Fibroblast of lung (primary cell): ENCODE measurements around the gene SH3TC1. TPM values are rescaled to one million over a fixed set of nuclear protein-coding genes. Genes with fewer than 3 reads are reported as not detected.
A peak's percentile ranks its signal among the peaks of the same experiment; 100 is the strongest.

ENCODE experiments used
- DNase-seq, 2 donors: peaks; one replicate each; pipeline versions ENCODE4 v3.0.0 to v3.0.0-alpha.2; 2010; ENCODE audit warnings: low read depth in 2 of 2
- H2AFZ ChIP-seq: 2 replicates; pipeline ENCODE4 v1.5.1; 2012; ENCODE audit warnings: low read length, control low read depth, inconsistent platforms
- H3K27ac ChIP-seq: 2 replicates; pipeline ENCODE4 v1.5.1; 2011; ENCODE audit warnings: low read length, control low read depth; ENCODE audit not compliant: insufficient read depth
- H3K27me3 ChIP-seq: 2 replicates; pipeline ENCODE4 v1.5.1; 2011; ENCODE audit warnings: mild to moderate bottlenecking, low read length; ENCODE audit not compliant: control insufficient read depth, insufficient read depth
- H3K36me3 ChIP-seq: 2 replicates; pipeline ENCODE4 v1.5.1; 2011; ENCODE audit warnings: low read length; ENCODE audit not compliant: control insufficient read depth, insufficient read depth
- H3K4me1 ChIP-seq: 2 replicates; pipeline ENCODE4 v1.5.1; 2011; ENCODE audit warnings: low read length; ENCODE audit not compliant: control insufficient read depth, insufficient read depth; ENCODE audit errors: extremely low read depth
- H3K4me2 ChIP-seq: 2 replicates; pipeline ENCODE4 v1.5.1; 2011; ENCODE audit warnings: low read length, control low read depth; ENCODE audit not compliant: insufficient read depth; ENCODE audit errors: extremely low read depth
- H3K4me3 ChIP-seq, 4 experiments: fragments of 200-600 bp in 1 of 4; sonication (generic) in 1 of 4; replicated peaks in 1 of 4; 2 replicates each; pipeline ENCODE4 v1.5.1; 2011 to 2016; ENCODE audit warnings: low read length in 4 of 4, low read depth in 3 of 4, mild to moderate bottlenecking in 3 of 4, control low read depth in 2 of 4, inconsistent platforms in 1 of 4, mixed read lengths in 1 of 4; ENCODE audit not compliant: insufficient read depth in 1 of 4; ENCODE audit errors: control extremely low read depth in 1 of 4
- H3K79me2 ChIP-seq: 2 replicates; pipeline ENCODE4 v1.5.1; 2012; ENCODE audit warnings: mild to moderate bottlenecking, low read length, inconsistent platforms; ENCODE audit not compliant: control insufficient read depth, insufficient read depth
- H3K9ac ChIP-seq: 2 replicates; pipeline ENCODE4 v1.5.1; 2011; ENCODE audit warnings: mild to moderate bottlenecking, low read length, control low read depth; ENCODE audit not compliant: insufficient read depth
- H3K9me3 ChIP-seq: 2 replicates; pipeline ENCODE4 v1.5.1; 2012; ENCODE audit warnings: low read depth, low read length; ENCODE audit not compliant: control insufficient read depth, insufficient read depth
- H4K20me1 ChIP-seq: 2 replicates; pipeline ENCODE4 v1.5.1; 2011; ENCODE audit warnings: low read length; ENCODE audit not compliant: control insufficient read depth, insufficient read depth; ENCODE audit errors: extremely low read depth
- CTCF ChIP-seq, 2 donors: IDR thresholded peaks in 1 of 2; conservative IDR thresholded peaks in 1 of 2; 1 replicate in 1 of 2; 2 replicates in 1 of 2; pipeline ENCODE4 v1.5.1; 2011 to 2012; ENCODE audit warnings: low read length in 2 of 2, control low read depth in 1 of 2, inconsistent platforms in 1 of 2, low read depth in 1 of 2, mild to moderate bottlenecking in 1 of 2
- EZH2 ChIP-seq: IDR thresholded peaks from 2 replicates; pipeline ENCODE4 v1.5.1; 2012; ENCODE audit warnings: low read length, control low read depth, mild to moderate bottlenecking; ENCODE audit errors: missing control alignments
- polyA plus RNA-seq, 2 donors: library from polyadenylated mRNA; depleted of rRNA in 1 of 2; stranded (reverse) in 1 of 2; unstranded in 1 of 2; fragments of >200 nt; gene quantifications; 2 replicates each; pipeline ENCODE4 v1.2.1, GENCODE V29; 2011 to 2012; ENCODE audit warnings: missing spikeins in 1 of 2
- total RNA-seq: library from RNA; depleted of rRNA; stranded (reverse); fragments of >200 nt; gene quantifications from 2 replicates; pipeline ENCODE4 v1.2.1, GENCODE V29; 2014

The SH3TC1 gene
- total and polyA plus RNA-seq, 2 donors (not counting 1 experiment from before 2014, with no cell fraction given), result 3.3 to 11.6 TPM

GRCh38 chr4:8280876-8281440 is 81.9 kb downstream of the SH3TC1 start:
- Histone ChIP-seq H3K9me3 (no peaks in the 10 kb centered on the region), H3K4me3 (no peak overlapping the region), H4K20me1 (no peaks in the 10 kb centered on the region), H3K36me3 (no peaks in the 10 kb centered on the region), H3K79me2 (no peaks in the 10 kb centered on the region), H3K27ac (no peak overlapping the region), H2AFZ (no peak overlapping the region), H3K4me2 (no peak overlapping the region), H3K9ac (no peak overlapping the region), H3K4me1 (peaks cover 22% of the 10 kb centered on the region), H3K27me3 (no peaks in the 10 kb centered on the region)
- no peak for DNase-seq
- TF ChIP-seq CTCF (conservative IDR thresholded peaks at IDR 0.05 in 1 of 2, IDR thresholded peaks at IDR 0.05 in 1 of 2; ENCODE audit: low read depth in 1 of 2, low read length in 2 of 2) (no peak), EZH2 (no peak)

- Histone ChIP-seq H3K9me3 (no peaks in the 10 kb centered on the region), H3K27ac (no peak overlapping the region), H2AFZ (no peak overlapping the region), H3K36me3 (no peaks in the 10 kb centered on the region), H3K4me1 (peaks cover 18% of the 10 kb centered on the region), H3K27me3 (no peaks in the 10 kb centered on the region), H4K20me1 (no peaks in the 10 kb centered on the region), H3K4me3 (no peak overlapping the region), H3K4me2 (no peak overlapping the region), H3K79me2 (no peaks in the 10 kb centered on the region), H3K9ac (no peak overlapping the region)
- DNase-seq, result peak; percentile 87 to 96
- TF ChIP-seq EZH2, result no peak
These were observed 82.5 kb downstream of the SH3TC1 start for GRCh38 chr4:8281519-8282133.

- Histone ChIP-seq H3K4me2 (no peak overlapping the region), H3K4me1 (peaks cover 12% of the 10 kb centered on the region), H3K79me2 (no peaks in the 10 kb centered on the region), H3K36me3 (no peaks in the 10 kb centered on the region), H3K27ac (no peak overlapping the region), H3K4me3 (no peak overlapping the region), H3K9ac (no peak overlapping the region), H3K9me3 (no peaks in the 10 kb centered on the region), H4K20me1 (no peaks in the 10 kb centered on the region), H3K27me3 (no peaks in the 10 kb centered on the region), H2AFZ (no peak overlapping the region)
- TF ChIP-seq EZH2 (no peak), CTCF (conservative IDR thresholded peaks at IDR 0.05 in 1 of 2, IDR thresholded peaks at IDR 0.05 in 1 of 2; ENCODE audit: low read depth in 1 of 2, low read length in 2 of 2) (no peak)
- DNase-seq, result no peak
These were observed 83.1 kb downstream of the SH3TC1 start for GRCh38 chr4:8282134-8282641.
